CD4-positive, alpha-beta memory T cell (primary cell): ENCODE results near the gene LYRM9. TPM values are rescaled to one million over a fixed set of nuclear protein-coding genes. Genes with fewer than 3 reads are reported as not detected.

ENCODE experiments used
- CTCF ChIA-PET: fragments of 350-600 bp; sonication (Branson Sonifier 250); formaldehyde crosslinking; loops from one replicate; lab custom pipeline; 2021; ENCODE audit warnings: inconsistent platforms; ENCODE audit not compliant: partially characterized antibody; lab: Charles Lee
- POLR2A ChIA-PET: fragments of 350-600 bp; sonication (Branson Sonifier 250); formaldehyde crosslinking; loops from one replicate; lab custom pipeline; 2021; ENCODE audit not compliant: partially characterized antibody; lab: Charles Lee
- DNase-seq, 5 donors: peaks; one replicate each; pipeline versions ENCODE4 v3.0.0 to v3.0.0-alpha.2; 2020 to 2022; ENCODE audit warnings: mixed read lengths in 1 of 5
- H3K27ac ChIP-seq: one replicate; pipeline ENCODE4 v1.7.0; 2013; ENCODE audit warnings: low read depth, low read length
- H3K27me3 ChIP-seq: 2 replicates; pipeline ENCODE4 v1.7.0; 2013; ENCODE audit warnings: mild to moderate bottlenecking, low read length, moderate library complexity; ENCODE audit not compliant: insufficient read depth
- H3K36me3 ChIP-seq: 2 replicates; pipeline ENCODE4 v1.7.0; 2013; ENCODE audit warnings: mild to moderate bottlenecking, low read length, moderate library complexity; ENCODE audit not compliant: insufficient read depth
- H3K4me1 ChIP-seq: 2 replicates; pipeline ENCODE4 v1.7.0; 2013; ENCODE audit warnings: mild to moderate bottlenecking, low read length, moderate library complexity; ENCODE audit not compliant: insufficient read depth
- H3K4me3 ChIP-seq, 2 donors: one replicate each; pipeline ENCODE4 v1.7.0; 2013; ENCODE audit warnings: low read length in 2 of 2, mild to moderate bottlenecking in 1 of 2
- H3K9me3 ChIP-seq, 2 donors: one replicate each; pipeline ENCODE4 v1.7.0; 2013; ENCODE audit warnings: low read length in 2 of 2, control low read depth in 1 of 2; ENCODE audit not compliant: control insufficient read depth in 1 of 2
- H3K27ac Mint-ChIP-seq, 7 donors: one replicate each; pipeline ENCODE4 v1.8.0; 2020 to 2021; ENCODE audit warnings: mixed read lengths in 7 of 7, mild to moderate bottlenecking in 6 of 7, inconsistent platforms in 3 of 7, moderate library complexity in 3 of 7
- H3K27me3 Mint-ChIP-seq, 2 donors: one replicate each; pipeline ENCODE4 v1.8.0; 2020 to 2021; ENCODE audit warnings: mixed read lengths in 2 of 2
- H3K36me3 Mint-ChIP-seq, 2 donors: one replicate each; pipeline ENCODE4 v1.8.0; 2020 to 2021; ENCODE audit warnings: mixed read lengths in 2 of 2, inconsistent platforms in 1 of 2, mild to moderate bottlenecking in 1 of 2
- H3K4me1 Mint-ChIP-seq, 4 donors: one replicate each; pipeline ENCODE4 v1.8.0; 2020 to 2021; ENCODE audit warnings: mixed read lengths in 4 of 4, mild to moderate bottlenecking in 1 of 4
- H3K4me3 Mint-ChIP-seq, 8 donors: one replicate each; pipeline ENCODE4 v1.8.0; 2020 to 2021; ENCODE audit warnings: mixed read lengths in 8 of 8, mild to moderate bottlenecking in 7 of 8, moderate library complexity in 6 of 8, inconsistent platforms in 3 of 8
- H3K9me3 Mint-ChIP-seq, 8 donors: one replicate each; pipeline ENCODE4 v1.8.0; 2020 to 2021; ENCODE audit warnings: mixed read lengths in 8 of 8, mild to moderate bottlenecking in 5 of 8, inconsistent platforms in 3 of 8, moderate library complexity in 1 of 8
- intact Hi-C: fragments of 100-400 bp; cut with micrococcal nuclease; formaldehyde crosslinking; loops from one replicate; pipeline ENCODE4 v1.15.1; 2023
- polyA plus RNA-seq, 2 donors: library from polyadenylated mRNA; unstranded; fragments of 300-500 nt; fragmentation: Illumina TruSeq; gene quantifications; one replicate each; pipeline ENCODE4 v1.2.3, GENCODE V29; 2021
- total RNA-seq, 2 experiments: library from RNA; stranded (reverse); gene quantifications; one replicate each; pipeline ENCODE4 v1.2.3, GENCODE V29; 2021

LYRM9 gene
- total RNA-seq (10 to 100 TPM; 16.6 to 18.8 TPM), polyA plus RNA-seq (10 to 100 TPM; 10.2 to 19.2 TPM)

- peaks cover 0 to 3% (median 0%) of the 10 kb centered on the region in 8 donors for H3K9me3 Mint-ChIP-seq
- POLR2A ChIA-PET = interaction anchor here (0.6 to 3.8 kb wide), 15 partner anchors 9 to 465 kb away, joined by 3 to 153 read pairs (median 7); partner anchors contain the start of genes IFT20, POLDIP2 and TNFAIP1
- H3K36me3 Mint-ChIP-seq = no peaks in the 10 kb centered on the region
- Histone ChIP-seq H3K9me3 (no peaks in the 10 kb centered on the region), H3K4me3 (peak within 1 kb of the TSS; percentile 24 to 58), H3K27me3 (peaks cover 3% of the 10 kb centered on the region), H3K27ac (peak within 1 kb of the TSS; percentile 61), H3K36me3 (no peaks in the 10 kb centered on the region), H3K4me1 (peaks cover 14% of the 10 kb centered on the region)
- intact Hi-C loops = loop anchor here (1.0 kb wide), 2 partner anchors 88 to 148 kb away; no protein-coding TSS in a partner anchor
- peak within 1 kb of the TSS; percentile 83 to 93 (median 90) for H3K4me3 Mint-ChIP-seq
- peaks cover 12 to 18% of the 10 kb centered on the region in 2 donors for H3K27me3 Mint-ChIP-seq
- peak; percentile 85 to 96 (median 92) for DNase-seq
- CTCF ChIA-PET = interaction anchor here (0.5 to 8.2 kb wide), 18 partner anchors 9 to 343 kb away, joined by 3 to 273 read pairs (median 4); partner anchors contain the start of gene NOS2
- H3K4me1 Mint-ChIP-seq = peaks cover 4 to 16% (median 12%) of the 10 kb centered on the region in 4 donors
- peak within 1 kb of the TSS; percentile 73 to 90 (median 85) for H3K27ac Mint-ChIP-seq
Measured at GRCh38 chr17:27892866-27893769, at the start of gene LYRM9. LYRM9 (minus strand) TSS chr17:27893365; CDS start chr17:27882694, 10,671 bp downstream.

DNA sequence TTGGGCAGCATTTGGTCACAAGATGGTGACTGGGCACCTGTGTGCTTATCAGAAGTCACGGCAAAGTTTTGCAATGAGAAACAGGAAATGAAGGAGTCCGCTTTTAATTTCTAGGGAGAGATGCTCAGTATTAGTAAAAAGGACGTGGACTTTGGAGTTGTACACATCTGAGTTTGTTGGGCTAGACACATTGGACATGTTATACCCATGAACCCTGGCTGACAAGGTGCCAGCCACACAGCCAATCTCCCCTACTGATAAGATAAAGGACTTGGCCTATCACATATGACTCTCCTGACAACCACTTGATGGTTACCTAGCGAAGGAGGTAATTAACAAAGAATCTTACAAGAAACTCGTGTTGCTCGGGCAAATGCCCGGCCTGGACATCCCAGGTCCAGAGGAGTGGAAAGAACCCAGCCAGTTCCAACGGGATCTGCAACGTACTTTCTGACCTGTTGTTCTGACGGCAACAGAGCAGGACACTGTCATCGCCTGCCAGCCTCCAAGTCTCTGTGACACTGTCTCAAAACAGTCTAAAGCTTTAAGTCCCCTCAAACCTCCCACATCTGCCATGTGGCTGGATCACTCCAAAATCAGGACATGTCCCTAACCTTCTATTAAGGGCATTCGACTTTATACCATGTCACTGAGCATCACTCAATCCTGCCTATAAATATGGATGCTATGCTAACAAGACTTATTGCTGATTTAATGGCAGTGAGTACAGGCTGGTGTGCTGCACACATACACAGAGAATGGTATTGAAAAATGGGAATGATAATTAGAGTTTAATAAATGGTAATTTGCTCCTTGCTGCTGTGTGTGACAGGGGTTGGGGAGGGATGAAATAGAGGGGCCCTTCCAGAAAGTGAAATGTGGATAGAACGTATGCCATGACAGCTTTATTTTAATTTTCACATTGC is 47.6 kb upstream of the LYRM9 start:
- intact Hi-C loops = no loop called here
- Histone ChIP-seq H3K27me3 (no peaks in the 10 kb centered on the region), H3K36me3 (no peaks in the 10 kb centered on the region), H3K4me3 (no peak overlapping the region), H3K4me1 (no peaks in the 10 kb centered on the region), H3K27ac (no peak overlapping the region), H3K9me3 (no peaks in the 10 kb centered on the region)
- Mint-ChIP-seq H3K9me3 (no peaks in the 10 kb centered on the region), H3K4me3 (no peak overlapping the region), H3K27me3 (peaks cover 5 to 6% of the 10 kb centered on the region in 2 donors), H3K36me3 (no peaks in the 10 kb centered on the region), H3K4me1 (peaks cover 0 to 1% (median 0%) of the 10 kb centered on the region in 4 donors), H3K27ac (no peak overlapping the region)
- CTCF ChIA-PET = no interaction called here
- DNase-seq = no peak
- POLR2A ChIA-PET = no interaction called here

DNA sequence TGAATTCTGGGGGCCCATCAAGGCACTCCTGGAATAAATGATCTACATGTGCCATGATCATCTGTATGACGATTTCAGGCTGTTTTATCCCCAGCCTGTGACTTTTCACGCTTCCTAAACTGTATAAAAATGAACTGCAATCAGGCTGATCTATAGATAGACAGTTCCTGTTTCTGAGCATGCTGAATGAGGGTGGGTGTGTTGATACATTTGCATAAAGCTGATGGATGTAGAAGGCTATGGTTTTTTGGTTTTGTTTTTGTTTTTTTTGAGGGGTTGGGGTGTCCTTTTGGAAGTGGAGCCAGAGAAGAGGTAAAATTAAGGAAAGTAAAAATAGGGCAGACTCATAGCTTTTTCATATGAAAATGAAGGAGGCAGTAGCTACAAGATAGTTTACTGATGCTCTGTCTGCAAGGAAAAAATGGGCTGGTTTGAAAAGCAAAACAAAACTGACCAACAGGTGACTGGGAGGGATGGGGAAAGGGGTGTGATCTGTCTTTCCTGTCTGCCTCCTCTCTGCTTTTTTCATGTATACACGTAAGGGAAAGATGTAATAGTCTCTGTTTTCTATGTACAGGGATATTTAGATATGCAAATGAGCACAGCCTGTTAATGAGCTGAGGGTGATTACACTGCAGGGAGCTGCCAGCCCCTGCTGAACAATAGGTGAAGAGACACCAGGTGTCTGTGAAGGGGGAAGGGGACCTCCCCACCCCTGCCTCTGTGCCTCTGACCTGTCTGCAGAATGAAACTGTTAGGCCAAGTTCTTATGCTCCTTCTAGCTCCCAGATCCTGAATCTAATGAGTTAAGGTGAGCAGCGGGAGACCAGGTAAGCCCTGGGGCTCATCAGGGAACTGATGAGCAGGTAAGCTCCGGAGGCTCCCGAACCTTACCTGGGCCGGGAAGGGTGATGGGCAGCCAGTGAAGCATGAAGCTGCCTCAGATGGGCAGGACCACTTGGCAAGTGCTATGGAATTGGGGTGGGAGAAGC is 46.6 kb upstream of the LYRM9 start:
- no peaks in the 10 kb centered on the region for H3K9me3 Mint-ChIP-seq
- no peak overlapping the region for H3K27ac Mint-ChIP-seq
- ChIA-PET CTCF (no interaction called here), POLR2A (no interaction called here)
- intact Hi-C loops = no loop called here
- DNase-seq = no peak
- no peak overlapping the region for H3K4me3 ChIP-seq
- H3K27me3 ChIP-seq = no peaks in the 10 kb centered on the region
- H3K36me3 ChIP-seq = no peaks in the 10 kb centered on the region
- no peaks in the 10 kb centered on the region for H3K4me1 ChIP-seq
- H3K27me3 Mint-ChIP-seq = peaks cover 12 to 16% of the 10 kb centered on the region in 2 donors
- peaks cover 0 to 1% (median 0%) of the 10 kb centered on the region in 4 donors for H3K4me1 Mint-ChIP-seq
- H3K4me3 Mint-ChIP-seq = no peak overlapping the region
- no peaks in the 10 kb centered on the region for H3K36me3 Mint-ChIP-seq
- H3K27ac ChIP-seq = no peak overlapping the region
- H3K9me3 ChIP-seq = no peaks in the 10 kb centered on the region

DNA sequence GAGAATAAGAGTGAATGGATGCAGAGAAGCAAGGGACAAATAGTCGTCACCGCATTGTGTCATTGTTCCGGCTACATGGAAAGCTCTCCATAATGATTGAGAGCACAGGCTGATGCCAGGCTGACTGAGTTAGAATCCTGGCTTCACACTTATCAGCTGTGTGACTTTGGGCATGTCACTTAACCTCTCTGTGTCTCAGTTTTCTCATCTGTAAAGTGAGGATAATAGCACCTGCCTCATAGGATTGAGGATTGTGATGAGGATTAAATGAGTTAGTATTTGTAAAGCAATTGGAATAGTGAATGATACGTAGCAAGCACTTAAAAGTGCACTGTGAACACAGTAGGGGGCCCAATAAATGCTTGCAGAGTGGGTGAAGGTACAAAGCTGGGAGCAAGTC is 45.7 kb upstream of the LYRM9 start:
- Mint-ChIP-seq H3K4me3 (no peak overlapping the region), H3K27me3 (peaks cover 15 to 18% of the 10 kb centered on the region in 2 donors), H3K4me1 (peaks cover 0 to 1% (median 0%) of the 10 kb centered on the region in 4 donors), H3K36me3 (no peaks in the 10 kb centered on the region), H3K9me3 (peaks cover 0 to 3% (median 0%) of the 10 kb centered on the region in 8 donors), H3K27ac (no peak overlapping the region)
- ChIA-PET CTCF (no interaction called here), POLR2A (no interaction called here)
- no peaks in the 10 kb centered on the region for H3K9me3 ChIP-seq
- H3K36me3 ChIP-seq = no peaks in the 10 kb centered on the region
- H3K4me3 ChIP-seq = no peak overlapping the region
- intact Hi-C loops = no loop called here
- no peaks in the 10 kb centered on the region for H3K27me3 ChIP-seq
- no peak for DNase-seq
- no peak overlapping the region for H3K27ac ChIP-seq
- H3K4me1 ChIP-seq = no peaks in the 10 kb centered on the region

DNA sequence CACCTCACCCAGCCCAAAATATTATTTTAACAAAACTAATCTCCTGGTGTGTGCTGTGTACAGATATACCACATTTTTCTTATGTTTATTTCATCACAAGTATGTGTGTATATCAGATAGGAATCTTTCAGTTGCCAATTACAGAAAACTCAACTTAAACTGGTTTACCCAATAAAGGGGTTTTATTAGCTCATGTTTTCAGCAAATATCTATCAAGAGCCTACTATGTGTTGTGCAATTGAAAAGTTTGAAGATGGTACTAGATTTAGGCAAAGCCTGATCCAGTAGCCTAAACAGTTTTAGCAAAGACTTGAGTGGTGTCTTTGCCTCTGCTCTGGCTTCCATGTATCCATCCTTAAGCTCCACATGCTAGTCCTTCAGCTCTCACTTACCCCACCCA is 45.1 kb upstream of the LYRM9 start:
- ChIA-PET CTCF (interaction anchor here (1.0 kb wide), 1 partner anchor 18 kb away, joined by 3 read pairs; no protein-coding TSS in a partner anchor), POLR2A (no interaction called here)
- H3K27me3 ChIP-seq = no peaks in the 10 kb centered on the region
- DNase-seq = no peak
- peaks cover 14 to 18% of the 10 kb centered on the region in 2 donors for H3K27me3 Mint-ChIP-seq
- peaks cover 0 to 1% (median 0%) of the 10 kb centered on the region in 4 donors for H3K4me1 Mint-ChIP-seq
- H3K27ac ChIP-seq = no peak overlapping the region
- no peak overlapping the region for H3K27ac Mint-ChIP-seq
- H3K4me3 ChIP-seq = no peak overlapping the region
- H3K9me3 Mint-ChIP-seq = peaks cover 0 to 5% (median 2%) of the 10 kb centered on the region in 8 donors
- H3K36me3 Mint-ChIP-seq = no peaks in the 10 kb centered on the region
- H3K9me3 ChIP-seq = no peaks in the 10 kb centered on the region
- H3K4me3 Mint-ChIP-seq = no peak overlapping the region
- intact Hi-C loops = no loop called here
- H3K36me3 ChIP-seq = no peaks in the 10 kb centered on the region
- H3K4me1 ChIP-seq = no peaks in the 10 kb centered on the region

GRCh38 chr17:27937025-27937546 is 43.9 kb upstream of the LYRM9 start:
- H3K4me1 Mint-ChIP-seq = peaks cover 0 to 1% (median 0%) of the 10 kb centered on the region in 4 donors
- H3K27ac Mint-ChIP-seq = no peak overlapping the region
- no peak overlapping the region for H3K4me3 Mint-ChIP-seq
- intact Hi-C loops = no loop called here
- ChIA-PET CTCF (no interaction called here), POLR2A (no interaction called here)
- H3K27me3 ChIP-seq = no peaks in the 10 kb centered on the region
- H3K4me3 ChIP-seq = no peak overlapping the region
- H3K36me3 ChIP-seq = no peaks in the 10 kb centered on the region
- no peak overlapping the region for H3K27ac ChIP-seq
- no peaks in the 10 kb centered on the region for H3K9me3 ChIP-seq
- no peak for DNase-seq
- H3K9me3 Mint-ChIP-seq = peaks cover 0 to 6% (median 2%) of the 10 kb centered on the region in 8 donors
- no peaks in the 10 kb centered on the region for H3K36me3 Mint-ChIP-seq
- peaks cover 14 to 20% of the 10 kb centered on the region in 2 donors for H3K27me3 Mint-ChIP-seq
- no peaks in the 10 kb centered on the region for H3K4me1 ChIP-seq
